ENCODE data around the gene PLEKHG4B. TPM values are rescaled to one million over a fixed set of nuclear protein-coding genes. Genes with fewer than 3 reads are reported as not detected.

PLEKHG4B gene
- total and polyA plus RNA-seq, 2 of the 8 experiments (the other 6 are each of a cell fraction or from before 2014, with no cell fraction given) = 31.1 to 43.6 TPM

GRCh38 chr5:191949-192690 lies 100.2 kb downstream of the PLEKHG4B start (continued):
- no peak for TF ChIP-seq CHD7 (IDR thresholded peaks at IDR 0.05; ENCODE audit: insufficient replicate concordance, low read length)
- TF ChIP-seq TBP (IDR thresholded peaks at IDR 0.05; ENCODE audit: low read depth, low read length) = no peak
- TF ChIP-seq BCL11A (IDR thresholded peaks at IDR 0.05; ENCODE audit: low read depth in 2 of 2, low read length in 2 of 2) = no peak
- TF ChIP-seq MAFK (IDR thresholded peaks at IDR 0.05; ENCODE audit: low read depth, low read length) = no peak
- TF ChIP-seq, protein P1, sequence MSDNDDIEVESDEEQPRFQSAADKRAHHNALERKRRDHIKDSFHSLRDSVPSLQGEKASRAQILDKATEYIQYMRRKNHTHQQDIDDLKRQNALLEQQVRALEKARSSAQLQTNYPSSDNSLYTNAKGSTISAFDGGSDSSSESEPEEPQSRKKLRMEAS (IDR thresholded peaks at IDR 0.05) = no peak
- TF ChIP-seq JUN (IDR thresholded peaks at IDR 0.05; ENCODE audit: low read depth, low read length) = no peak
